Activated CD4-positive, alpha-beta T cell treated with anti-CD3 and anti-CD28 coated beads, Interleukin-2, Interleukin-6, amounts not matched to agents 100 ng/mL and 50 ng/mL, durations not matched to agents 16 hours and 8 hours (primary cell): ENCODE measurements around the gene PRR36.

Experiments used
- DNase-seq: peaks from one replicate; pipeline ENCODE4 v3.0.0-alpha.2; 2020

Gene PRR36

GRCh38 chr19:7842661-7843294 is 31.4 kb downstream of the PRR36 start:
- no peak for DNase-seq

DNA sequence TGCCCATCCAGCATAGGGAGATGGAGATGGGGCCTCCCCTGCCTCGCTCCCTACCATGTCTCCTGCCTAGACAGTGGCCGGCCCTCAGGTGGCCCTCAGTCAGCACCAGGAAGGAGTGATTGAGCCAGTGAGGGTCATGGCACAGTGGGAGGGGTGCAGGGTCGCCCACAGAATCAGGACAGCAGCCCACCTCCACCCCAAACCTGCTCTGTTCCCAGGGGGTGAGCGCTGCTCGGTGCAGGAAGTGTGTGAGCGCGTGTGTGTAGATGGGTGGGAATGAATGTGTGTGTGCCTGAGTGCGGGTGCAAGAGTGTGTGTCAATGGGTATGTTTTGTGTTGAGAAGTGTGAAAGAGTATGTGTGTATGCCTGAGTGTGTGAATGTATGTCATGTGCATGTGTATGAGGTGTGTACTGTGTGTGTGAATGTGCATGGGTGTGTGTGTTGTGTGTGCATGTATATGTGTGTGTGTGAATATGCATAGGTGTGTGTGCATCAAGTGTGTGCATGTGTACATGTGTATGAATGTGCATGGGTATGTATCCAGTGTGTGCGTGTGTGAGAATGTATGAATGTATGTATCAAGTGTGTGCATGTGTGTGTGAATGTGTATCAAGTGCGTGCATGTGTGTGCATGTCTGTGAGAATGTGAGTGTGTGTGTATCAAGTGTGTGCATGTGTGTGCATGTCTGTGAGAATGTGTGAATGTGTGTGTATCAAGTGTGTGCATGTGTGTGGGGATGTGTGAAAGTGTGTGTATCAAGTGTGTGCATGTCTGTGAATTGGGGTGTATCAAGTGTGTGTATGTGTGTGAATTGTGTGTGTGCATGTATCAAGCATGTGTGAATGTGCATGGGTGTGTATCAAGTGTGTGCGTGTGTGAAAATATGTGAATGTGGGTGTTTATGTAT is 32.2 kb downstream of the PRR36 start:
- no peak for DNase-seq

DNA sequence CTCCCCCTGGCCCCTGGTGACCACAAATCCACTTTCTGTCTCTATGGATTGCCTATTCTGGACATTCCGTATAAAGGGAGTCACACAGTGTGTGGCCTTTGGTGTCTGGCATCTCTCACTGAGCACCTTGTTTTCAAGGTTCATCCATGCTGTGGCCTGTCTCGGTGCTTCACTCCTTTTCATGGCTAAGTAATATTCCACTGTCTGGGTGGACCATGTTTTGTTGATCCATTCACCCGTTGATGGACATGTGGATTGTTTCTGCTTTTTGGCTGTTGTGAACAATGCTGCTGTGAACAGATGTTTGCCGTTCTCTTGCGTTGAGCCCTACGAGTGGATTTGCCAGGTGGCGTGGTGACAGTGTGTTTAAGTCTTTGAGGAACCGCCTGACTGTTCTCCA is 33.6 kb downstream of the PRR36 start:
- DNase-seq = no peak

GRCh38 chr19:7839476-7839875 is 34.7 kb downstream of the PRR36 start:
- DNase-seq = no peak

DNA sequence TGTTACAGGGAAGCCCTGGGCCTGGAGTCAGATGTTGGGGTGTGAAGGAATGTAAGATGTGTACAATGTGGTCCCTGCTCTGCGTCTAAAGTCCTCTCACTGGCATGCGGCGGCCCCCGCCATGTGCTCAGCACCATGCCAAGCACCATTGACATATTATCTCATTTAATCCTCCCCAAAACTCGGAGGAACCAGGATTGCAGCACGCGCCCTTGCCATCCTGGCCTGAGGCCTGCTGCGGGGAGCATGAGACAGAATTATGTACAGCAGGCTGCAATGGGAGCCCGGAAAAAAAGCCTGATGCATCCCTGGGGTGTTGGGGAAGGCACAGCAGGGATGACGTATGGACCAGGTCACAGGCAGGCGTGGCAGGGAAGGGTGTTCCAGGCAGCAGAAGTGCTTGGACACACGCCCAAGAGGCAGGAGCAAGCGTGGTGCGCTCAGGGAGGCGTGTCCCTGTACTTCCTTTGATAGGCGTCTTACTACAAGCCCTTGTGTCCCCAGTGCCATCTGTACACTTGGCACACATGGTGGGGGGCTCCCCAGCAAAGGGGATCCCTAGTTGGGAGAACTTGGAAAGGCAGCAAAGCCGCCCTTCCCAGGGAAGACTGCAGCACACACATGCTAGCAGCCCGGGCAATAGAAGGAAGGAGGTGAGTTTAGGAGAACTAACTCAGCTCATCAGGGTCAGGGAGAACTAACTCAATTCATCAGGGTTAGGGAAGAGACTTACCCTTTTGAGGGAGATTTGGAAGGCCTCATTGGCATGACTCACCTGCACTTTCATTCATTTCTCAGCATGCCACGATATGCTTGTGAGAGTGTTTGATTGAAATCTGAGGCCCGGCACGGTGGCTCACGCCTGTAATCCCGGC is 40.7 kb downstream of the PRR36 start:
- no peak for DNase-seq

DNA sequence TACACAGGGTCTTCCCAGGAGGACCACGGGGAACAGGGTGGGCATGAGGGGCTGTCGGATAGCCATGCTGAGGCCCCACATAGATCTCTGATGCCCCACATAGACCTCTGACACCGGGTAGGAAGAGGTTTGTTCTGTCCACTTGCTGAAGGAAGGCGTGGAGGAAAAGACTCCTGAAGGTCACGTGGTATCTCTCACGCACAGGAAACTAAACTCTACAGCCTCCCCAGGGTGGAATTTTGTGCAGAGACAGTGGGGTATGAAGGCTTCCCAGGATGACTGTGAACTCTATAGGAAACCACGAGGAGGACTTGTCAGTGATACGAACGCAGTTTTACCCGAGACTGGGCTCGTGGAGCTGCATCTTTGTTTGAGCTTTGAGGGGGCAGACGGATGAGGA is 41.4 kb downstream of the PRR36 start:
- no peak for DNase-seq

DNA sequence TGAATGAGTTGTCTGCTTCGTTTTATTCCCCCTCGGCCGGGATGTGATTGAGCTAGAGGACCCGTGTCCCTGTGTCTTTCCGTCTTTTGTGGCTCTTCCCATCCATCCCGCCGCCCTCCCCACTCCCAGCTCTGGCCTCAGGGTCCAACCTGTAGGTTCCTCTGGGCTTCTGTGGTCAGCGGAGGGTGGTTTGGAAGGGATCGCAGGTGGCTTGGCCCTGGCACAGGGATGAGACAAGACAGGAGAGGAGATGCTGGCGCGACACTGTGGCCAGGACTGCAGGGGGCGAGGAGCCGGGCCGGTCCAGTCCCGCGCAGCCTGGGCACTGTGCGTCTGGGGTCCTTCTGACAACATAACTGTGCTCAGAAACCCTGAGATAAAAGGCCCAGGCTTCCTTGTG is 42.2 kb downstream of the PRR36 start:
- DNase-seq = no peak

DNA sequence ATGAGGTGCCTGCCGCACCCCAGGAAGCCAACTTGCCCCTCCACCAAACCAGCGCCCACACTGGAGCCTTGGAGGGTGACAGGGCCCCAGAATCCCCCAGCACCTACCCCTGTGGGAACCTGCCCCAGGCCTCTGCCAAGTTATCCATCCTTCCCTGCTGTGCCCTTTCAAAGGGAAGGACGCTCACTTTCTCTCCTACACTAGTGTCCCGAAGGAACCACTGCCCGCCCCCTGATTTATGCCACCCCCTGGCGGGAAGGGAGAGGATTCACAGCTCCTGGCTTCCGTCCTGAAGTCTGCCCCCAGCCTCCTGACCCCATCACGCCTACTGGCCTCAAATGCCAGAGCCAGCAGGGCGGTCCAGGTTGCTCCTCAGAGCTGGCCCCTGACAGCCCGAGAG is 42.7 kb downstream of the PRR36 start:
- DNase-seq = no peak

GRCh38 chr19:7830823-7831222 is 43.4 kb downstream of the PRR36 start:
- no peak for DNase-seq

DNA sequence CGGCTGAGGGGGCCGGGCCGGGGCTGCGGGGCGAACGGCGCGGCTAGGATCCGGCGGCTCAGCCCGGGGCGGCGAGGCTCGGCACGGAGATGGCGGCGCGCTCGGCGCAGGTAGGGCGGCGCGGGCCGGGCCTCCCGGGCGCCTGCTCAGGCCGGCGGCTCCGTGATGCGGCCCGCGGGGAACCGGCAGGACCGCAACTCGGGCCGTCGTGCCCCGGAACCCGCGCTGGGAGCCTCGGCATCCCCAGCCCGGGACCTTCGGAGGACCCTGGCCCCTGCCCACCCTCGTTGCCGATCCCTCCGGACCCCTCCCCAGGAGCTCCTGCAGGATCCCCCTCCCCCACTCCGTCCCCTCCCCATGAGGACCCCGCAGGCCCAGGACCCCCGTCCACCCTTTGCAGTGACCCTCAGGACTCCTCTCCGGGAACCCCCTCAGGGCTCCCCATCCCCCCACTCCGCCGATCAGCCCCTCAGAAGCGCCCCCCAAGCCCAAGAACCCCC is 43.9 kb downstream of the PRR36 start:
- DNase-seq = no peak

GRCh38 chr19:7829561-7830271 is 44.5 kb downstream of the PRR36 start, which contains the start of gene EVI5L:
Gene EVI5L (plus strand): TSS chr19:7830218. CDS start chr19:7846543, 16,325 bp downstream.
- DNase-seq = peak; percentile 99

- DNase-seq = no peak
Observed at GRCh38 chr19:7829166-7829520, 45.0 kb downstream of the PRR36 start.

GRCh38 chr19:7823686-7824301 is 50.4 kb downstream of the PRR36 start:
- DNase-seq = no peak

DNA sequence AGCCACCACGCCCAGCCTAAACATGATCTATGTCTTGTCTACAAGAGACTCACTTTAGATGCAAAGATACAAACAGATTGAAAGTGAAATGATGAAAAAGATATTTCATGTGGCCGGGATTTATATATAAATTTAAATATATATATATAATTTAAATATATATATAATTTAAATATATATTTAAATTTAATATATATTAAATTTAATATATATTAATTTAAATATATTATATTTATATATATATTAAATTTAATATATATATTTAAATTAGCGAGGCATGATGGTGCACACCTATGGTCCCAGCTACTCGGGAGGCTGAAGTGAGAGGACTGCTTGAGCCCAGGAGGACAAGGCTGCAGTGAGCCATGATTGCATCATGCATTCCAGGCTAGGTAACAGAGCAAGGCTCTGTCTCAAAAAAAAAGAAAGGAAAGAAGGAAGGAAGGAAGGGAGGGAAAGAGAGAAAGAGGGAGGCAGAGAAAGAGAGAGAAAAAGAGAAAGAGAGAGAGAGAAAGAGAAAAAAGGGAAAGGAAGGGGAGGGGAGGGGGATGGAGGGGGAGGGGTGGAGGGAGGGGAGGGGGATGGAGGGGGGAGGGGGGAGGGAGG is 51.2 kb downstream of the PRR36 start:
- no peak for DNase-seq

DNA sequence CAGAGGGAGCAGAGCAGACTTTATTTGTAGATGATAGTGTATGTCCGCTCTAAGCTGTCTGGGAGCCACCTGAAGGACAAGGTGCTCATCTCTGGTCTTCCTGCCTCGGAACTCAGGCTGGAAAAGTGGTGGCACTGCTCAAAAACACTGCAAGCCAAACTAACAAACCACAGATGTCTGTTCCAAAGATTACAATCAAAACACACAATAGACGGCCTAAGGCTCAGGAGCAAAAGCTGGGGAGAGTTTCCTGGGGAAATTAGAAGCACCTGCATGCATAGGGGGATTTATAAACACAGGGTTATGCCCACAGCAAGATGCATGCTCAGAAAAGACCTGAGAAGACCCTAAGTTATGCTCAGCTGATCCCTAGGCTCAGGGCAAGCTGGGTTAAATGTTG is 53.6 kb downstream of the PRR36 start:
- DNase-seq = no peak

DNA sequence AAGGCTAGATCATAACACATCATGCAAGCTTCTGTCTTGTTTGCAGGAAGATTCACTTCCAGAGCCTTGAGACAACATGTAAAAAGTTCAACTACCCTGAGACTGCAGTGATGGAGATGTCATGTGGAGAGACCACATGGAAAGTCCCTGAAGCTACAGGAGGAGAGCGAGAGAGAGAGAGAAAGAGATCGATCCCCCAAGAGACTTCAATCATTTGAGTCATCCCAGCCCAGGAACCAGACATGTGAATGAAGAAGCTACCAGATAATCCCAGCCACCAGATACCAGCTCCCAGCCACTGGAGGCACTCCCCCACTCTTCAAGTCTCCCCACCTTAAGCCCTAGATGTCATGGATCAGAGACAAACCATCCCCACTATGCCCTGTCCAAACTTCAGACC is 54.9 kb downstream of the PRR36 start:
- no peak for DNase-seq

- no peak for DNase-seq
Observed at GRCh38 chr19:7818806-7819205, 55.4 kb downstream of the PRR36 start.
